Thyroid gland (tissue), 4 donors: ENCODE measurements around the gene C21orf58. TPM values are rescaled to one million over a fixed set of nuclear protein-coding genes. Genes with fewer than 3 reads are reported as not detected.

Source experiments
- DNase-seq, 2 donors: peaks; one replicate each; pipeline ENCODE4 v3.0.0-alpha.2; 2019
- H3K27ac ChIP-seq, 3 donors: fragments of 200-600 bp; sonication (generic); 1 replicate in 2 of 3; 2 replicates in 1 of 3; pipeline ENCODE4 v1.5.1; 2016 to 2019; ENCODE audit warnings: mild to moderate bottlenecking in 1 of 3, moderate library complexity in 1 of 3
- H3K27me3 ChIP-seq: fragments of 200-600 bp; sonication (generic); one replicate; pipeline ENCODE4 v1.5.1; 2019
- H3K36me3 ChIP-seq, 2 donors: fragments of 200-600 bp; sonication (generic); one replicate each; pipeline ENCODE4 v1.5.1; 2016 to 2019
- H3K4me1 ChIP-seq, 2 donors: fragments of 200-600 bp; sonication (generic); one replicate each; pipeline ENCODE4 v1.5.1; 2017 to 2019
- H3K4me3 ChIP-seq, 3 donors: fragments of 200-600 bp; sonication (generic); replicated peaks in 1 of 3; 1 replicate in 2 of 3; 2 replicates in 1 of 3; pipeline ENCODE4 v1.5.1; 2016; ENCODE audit warnings: mild to moderate bottlenecking in 1 of 3
- H3K9me3 ChIP-seq: fragments of 200-600 bp; sonication (generic); one replicate; pipeline ENCODE4 v1.5.1; 2017
- CTCF ChIP-seq, 6 experiments: fragments of 200-600 bp in 3 of 6; fragments of 450-650 bp in 3 of 6; sonication (generic) in 3 of 6; IDR thresholded peaks; one replicate each; pipeline ENCODE4 v1.5.1; 2016 to 2019; ENCODE audit warnings: antibody characterized with exemption in 6 of 6, mild to moderate bottlenecking in 2 of 6, inconsistent platforms in 1 of 6, moderate library complexity in 1 of 6
- POLR2A ChIP-seq, 2 donors: fragments of 450-650 bp; IDR thresholded peaks; one replicate each; pipeline ENCODE4 v1.6.1; 2017; ENCODE audit warnings: antibody characterized with exemption in 2 of 2, mild to moderate bottlenecking in 2 of 2, moderate library complexity in 1 of 2
- WGBS, 2 donors: methylation state at CpG; one replicate each; pipeline ENCODE4 v1.1.5; 2017; 5-methylcytosine and 5-hydroxymethylcytosine counted together
- intact Hi-C: fragments of 100-400 bp; cut with DNase I; formaldehyde crosslinking; loops from one replicate; pipeline ENCODE4 v1.15.1; 2023
- total RNA-seq, 4 donors: library from RNA; depleted of rRNA; stranded (reverse); fragments of >200 nt; gene quantifications; one replicate each; pipeline ENCODE4 v1.2.3, GENCODE V29; 2016

The C21orf58 gene
- total RNA-seq, 4 donors from 2014 or later = 0.89 to 2.2 (median 1.7) TPM

GRCh38 chr21:46255758-46256337 lies 67.8 kb downstream of the C21orf58 start:
- Histone ChIP-seq H3K4me1 (no peaks in the 10 kb centered on the region), H3K36me3 (peaks cover 73 to 91% of the 10 kb centered on the region in 2 donors), H3K27ac (no peak overlapping the region), H3K4me3 (no peak overlapping the region), H3K9me3 (no peaks in the 10 kb centered on the region), H3K27me3 (no peaks in the 10 kb centered on the region)
- no peak for TF ChIP-seq POLR2A (IDR thresholded peaks at IDR 0.05)
- no peak for TF ChIP-seq CTCF (IDR thresholded peaks at IDR 0.05)
- intact Hi-C loops = no loop called here
- no peak for DNase-seq
- WGBS, 2 donors = 93 to 94% methylated on average over 5 to 6 of the region's 6 CpGs

- no peak overlapping the region for H3K4me3 ChIP-seq
- intact Hi-C loops = no loop called here
- peaks cover 73 to 91% of the 10 kb centered on the region in 2 donors for H3K36me3 ChIP-seq
- no peak for DNase-seq
- no peaks in the 10 kb centered on the region for H3K9me3 ChIP-seq
- H3K4me1 ChIP-seq = no peaks in the 10 kb centered on the region
- no peaks in the 10 kb centered on the region for H3K27me3 ChIP-seq
- no peak overlapping the region for H3K27ac ChIP-seq
- no peak for TF ChIP-seq POLR2A (IDR thresholded peaks at IDR 0.05)
- no peak for TF ChIP-seq CTCF (IDR thresholded peaks at IDR 0.05)
- WGBS, 2 donors = 90 to 97% methylated on average over 11 of the region's 11 CpGs
Observed at GRCh38 chr21:46255166-46255565, 68.5 kb downstream of the C21orf58 start.

- no peak overlapping the region for H3K4me3 ChIP-seq
- intact Hi-C loops = no loop called here
- no peak overlapping the region for H3K27ac ChIP-seq
- no peak for TF ChIP-seq POLR2A (IDR thresholded peaks at IDR 0.05)
- H3K27me3 ChIP-seq = no peaks in the 10 kb centered on the region
- no peaks in the 10 kb centered on the region for H3K4me1 ChIP-seq
- H3K9me3 ChIP-seq = no peaks in the 10 kb centered on the region
- DNase-seq = no peak
- WGBS, 2 donors = 89 to 93% methylated on average over 10 to 12 of the region's 12 CpGs
- peaks cover 73 to 89% of the 10 kb centered on the region in 2 donors for H3K36me3 ChIP-seq
Observed at GRCh38 chr21:46254208-46254975, 69.3 kb downstream of the C21orf58 start.

GRCh38 chr21:46253610-46254124 lies 70.0 kb downstream of the C21orf58 start:
- H3K27ac ChIP-seq = no peak overlapping the region
- no peaks in the 10 kb centered on the region for H3K4me1 ChIP-seq
- intact Hi-C loops = no loop called here
- H3K27me3 ChIP-seq = no peaks in the 10 kb centered on the region
- TF ChIP-seq CTCF (IDR thresholded peaks at IDR 0.05) = no peak
- no peak for TF ChIP-seq POLR2A (IDR thresholded peaks at IDR 0.05)
- no peak for DNase-seq
- peaks cover 67 to 89% of the 10 kb centered on the region in 2 donors for H3K36me3 ChIP-seq
- 77 to 85% methylated on average over 8 of the region's 8 CpGs for WGBS, 2 donors
- H3K9me3 ChIP-seq = no peaks in the 10 kb centered on the region
- H3K4me3 ChIP-seq = no peak overlapping the region

GRCh38 chr21:46252840-46253239 lies 70.8 kb downstream of the C21orf58 start:
- TF ChIP-seq POLR2A (IDR thresholded peaks at IDR 0.05) = no peak
- no peak for TF ChIP-seq CTCF (IDR thresholded peaks at IDR 0.05)
- intact Hi-C loops = no loop called here
- Histone ChIP-seq H3K4me3 (no peak overlapping the region), H3K27me3 (no peaks in the 10 kb centered on the region), H3K9me3 (no peaks in the 10 kb centered on the region), H3K27ac (no peak overlapping the region), H3K36me3 (peaks cover 64 to 83% of the 10 kb centered on the region in 2 donors), H3K4me1 (no peaks in the 10 kb centered on the region)
- DNase-seq = no peak
- 95 to 97% methylated on average over 4 of the region's 4 CpGs for WGBS, 2 donors

Other genes with a start within 250 kb of the C21orf58 start
- 100 to 1,000 TPM in 3 of 4 donors, 10 to 100 TPM in 1; 79.4 to 191 (median 172) TPM for gene COL6A2, start 225.8 kb downstream of the C21orf58 start, total RNA-seq
- 1 to 10 TPM in 1 of 4 donors, under 1 TPM in 2, not detected in 1; 0.78 to 1.2 (median 0.94) TPM for gene FTCD, start 168.3 kb downstream of the C21orf58 start, total RNA-seq
- gene SPATC1L, start 139.4 kb downstream of the C21orf58 start, total RNA-seq = 1 to 10 TPM; 3.5 to 9.0 (median 5.8) TPM
- 10 to 100 TPM; 31.4 to 57.7 (median 42.0) TPM for gene LSS, start 95.1 kb downstream of the C21orf58 start, total RNA-seq
- 100 to 1,000 TPM in 1 of 4 donors, 10 to 100 TPM in 3; 65.7 to 116 (median 81.0) TPM for gene MCM3AP, start 38.3 kb downstream of the C21orf58 start, total RNA-seq
- gene YBEY, start 37.5 kb downstream of the C21orf58 start, total RNA-seq = 10 to 100 TPM; 12.6 to 25.4 (median 21.0) TPM
- gene PCNT, start 286 bp upstream of the C21orf58 start, total RNA-seq = 10 to 100 TPM; 23.9 to 36.6 (median 33.2) TPM
- 10 to 100 TPM; 35.1 to 56.3 (median 42.9) TPM for gene DIP2A, start 135.0 kb upstream of the C21orf58 start, total RNA-seq